NCI-H748 (cell line): ENCODE data around the gene RPS6KB2.
"Not testable (repeated sequence)": the region's sequence is repeated elsewhere in the genome, so short reads cannot be mapped to it uniquely, and the experiment has no call there.

Experiments used
- DNase-seq: peaks from one replicate; lab custom pipeline; 2025; ENCODE audit not compliant: unreplicated experiment; lab: John Stamatoyannopoulos, UW

RPS6KB2 gene

GRCh38 chr11:67427364-67427859 lies 882 bp upstream of the RPS6KB2 start:
- not testable (repeated sequence) for DNase-seq

- no peak for DNase-seq
Observed at GRCh38 chr11:67429038-67429668, 859 bp downstream of the RPS6KB2 start.

- DNase-seq: no peak
Observed at GRCh38 chr11:67429722-67430121, 1.4 kb downstream of the RPS6KB2 start.

GRCh38 chr11:67431346-67432249 lies 3.3 kb downstream of the RPS6KB2 start:
- no peak for DNase-seq

- no peak for DNase-seq
Observed at GRCh38 chr11:67432655-67433349, 4.5 kb downstream of the RPS6KB2 start.

- DNase-seq: no peak
Observed at GRCh38 chr11:67433536-67434394, 5.5 kb downstream of the RPS6KB2 start.

- no peak for DNase-seq
Observed at GRCh38 chr11:67434395-67434881, 6.1 kb downstream of the RPS6KB2 start.

GRCh38 chr11:67435031-67435726 lies 6.9 kb downstream of the RPS6KB2 start:
- no peak for DNase-seq

GRCh38 chr11:67435727-67436458 lies 7.6 kb downstream of the RPS6KB2 start:
- no peak for DNase-seq

GRCh38 chr11:67436459-67437081 lies 8.3 kb downstream of the RPS6KB2 start:
- DNase-seq: no peak

GRCh38 chr11:67437082-67437808 lies 9.0 kb downstream of the RPS6KB2 start, which contains the start of gene PTPRCAP:
Gene PTPRCAP (minus strand): TSS chr11:67437682. CDS start chr11:67437619, 63 bp downstream.
- no peak for DNase-seq

- DNase-seq: no peak
Observed at GRCh38 chr11:67437809-67438157, 9.5 kb downstream of the RPS6KB2 start.

GRCh38 chr11:67438158-67438902 lies 10.0 kb downstream of the RPS6KB2 start:
- no peak for DNase-seq

GRCh38 chr11:67439321-67440228 lies 11.3 kb downstream of the RPS6KB2 start:
- DNase-seq: no peak

- no peak for DNase-seq
Observed at GRCh38 chr11:67440229-67441097, 12.2 kb downstream of the RPS6KB2 start.
